Measurements from ENCODE around the gene LDHA. TPM values are rescaled to one million over a fixed set of nuclear protein-coding genes. Genes with fewer than 3 reads are reported as not detected.

The LDHA gene
- total and polyA plus RNA-seq, 2 donors: 364 to 581 TPM

- Histone ChIP-seq H3K36me3 (ENCODE audit: control insufficient read depth in 2 of 2, insufficient read depth in 2 of 2, low read length in 1 of 2) (no peaks in the 10 kb centered on the region), H3K27ac (ENCODE audit: low read depth in 1 of 2, low read length in 1 of 2) (peak overlapping the region; percentile 91 to 95), H3K27me3 (ENCODE audit: control insufficient read depth in 2 of 2, insufficient read depth in 1 of 2, low read length in 1 of 2) (no peaks in the 10 kb centered on the region), H3K4me3 (ENCODE audit: low read length in 2 of 2) (peak overlapping the region in 1 of 2 donors; percentile 0), H3K9me3 (ENCODE audit: control insufficient read depth in 2 of 2, insufficient read depth in 1 of 2, low read length in 1 of 2) (no peaks in the 10 kb centered on the region), H3K4me1 (ENCODE audit: control insufficient read depth in 2 of 2, insufficient read depth in 2 of 2, low read length in 2 of 2) (peaks cover 20 to 30% of the 10 kb centered on the region in 2 donors)
- 7% methylated on average over 9 of the region's 9 CpGs for WGBS
- DNase-seq (ENCODE audit: low read depth in 6 of 9, low spot score in 9 of 9): peak in 8 of 9 donors; percentile 44 to 89 (median 70)
Measured at GRCh38 chr11:18383388-18384156, 10.8 kb upstream of the LDHA start.

- peaks cover 20 to 30% of the 10 kb centered on the region in 2 donors for H3K4me1 ChIP-seq (ENCODE audit: control insufficient read depth in 2 of 2, insufficient read depth in 2 of 2, low read length in 2 of 2)
- H3K4me3 ChIP-seq (ENCODE audit: low read length in 2 of 2): no peak overlapping the region
- no peaks in the 10 kb centered on the region for H3K36me3 ChIP-seq (ENCODE audit: control insufficient read depth in 2 of 2, insufficient read depth in 2 of 2, low read length in 1 of 2)
- H3K27ac ChIP-seq (ENCODE audit: low read depth in 1 of 2, low read length in 1 of 2): peak overlapping the region; percentile 91 to 95
- no peaks in the 10 kb centered on the region for H3K9me3 ChIP-seq (ENCODE audit: control insufficient read depth in 2 of 2, insufficient read depth in 1 of 2, low read length in 1 of 2)
- peak in 5 of 9 donors; percentile 13 to 61 (median 18) for DNase-seq (ENCODE audit: low read depth in 6 of 9, low spot score in 9 of 9)
- H3K27me3 ChIP-seq (ENCODE audit: control insufficient read depth in 2 of 2, insufficient read depth in 1 of 2, low read length in 1 of 2): no peaks in the 10 kb centered on the region
- 56% methylated on average over 3 of the region's 3 CpGs for WGBS
Measured at GRCh38 chr11:18384157-18384641, 10.2 kb upstream of the LDHA start.

- Histone ChIP-seq H3K4me1 (ENCODE audit: control insufficient read depth in 2 of 2, insufficient read depth in 2 of 2, low read length in 2 of 2) (peaks cover 0 to 25% of the 10 kb centered on the region in 2 donors), H3K4me3 (ENCODE audit: low read length in 2 of 2) (no peak overlapping the region), H3K9me3 (ENCODE audit: control insufficient read depth in 2 of 2, insufficient read depth in 1 of 2, low read length in 1 of 2) (no peaks in the 10 kb centered on the region), H3K27me3 (ENCODE audit: control insufficient read depth in 2 of 2, insufficient read depth in 1 of 2, low read length in 1 of 2) (no peaks in the 10 kb centered on the region), H3K36me3 (ENCODE audit: control insufficient read depth in 2 of 2, insufficient read depth in 2 of 2, low read length in 1 of 2) (no peaks in the 10 kb centered on the region), H3K27ac (ENCODE audit: low read depth in 1 of 2, low read length in 1 of 2) (no peak overlapping the region)
- no peak for DNase-seq (ENCODE audit: low read depth in 6 of 9, low spot score in 9 of 9)
- WGBS: 95% methylated on average over 3 of the region's 3 CpGs
Measured at GRCh38 chr11:18390088-18390487, 4.3 kb upstream of the LDHA start.

DNA sequence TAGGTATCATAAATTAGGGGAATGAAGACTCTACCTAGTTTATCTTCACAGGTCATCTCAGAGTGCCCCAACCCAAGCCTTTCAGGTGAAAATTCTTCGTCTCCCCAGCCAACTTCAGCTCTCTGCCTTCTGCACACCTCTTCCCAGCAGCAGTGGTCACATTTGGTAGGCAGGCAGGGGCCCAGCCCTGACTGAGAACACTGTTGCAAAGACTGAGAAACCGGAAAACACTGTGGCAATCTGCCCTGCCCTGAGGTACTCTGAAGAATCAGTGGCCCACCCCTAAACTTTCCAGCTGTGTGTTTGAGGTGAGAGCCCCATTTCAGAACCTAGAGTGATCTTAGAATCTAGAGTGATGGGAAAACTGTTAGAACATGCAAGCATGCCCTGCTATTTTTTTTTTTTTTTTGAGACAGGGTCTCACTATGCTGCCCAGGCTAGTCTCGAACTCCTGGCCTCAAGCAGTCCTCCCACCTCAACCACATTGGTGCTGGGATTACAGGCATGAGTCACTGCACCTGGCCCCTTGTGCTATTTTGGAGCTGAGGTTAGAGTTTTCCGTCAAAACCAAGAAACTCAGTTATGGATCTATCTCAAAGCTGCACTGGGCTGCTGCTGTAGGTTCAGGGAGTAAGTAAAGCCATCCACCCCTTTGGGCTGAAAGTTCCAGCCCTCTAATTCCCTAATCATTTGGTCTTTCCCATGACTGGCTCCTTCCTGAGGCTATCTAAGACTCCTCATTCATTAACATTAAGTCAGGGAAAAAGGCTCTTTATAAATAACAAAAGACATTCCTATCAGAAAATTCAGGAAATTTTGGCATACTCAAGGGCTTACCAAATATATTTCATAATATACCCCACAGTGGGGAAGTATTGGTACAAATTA lies 1.7 kb upstream of the LDHA start:
- no peaks in the 10 kb centered on the region for H3K27me3 ChIP-seq (ENCODE audit: control insufficient read depth in 2 of 2, insufficient read depth in 1 of 2, low read length in 1 of 2)
- no peak overlapping the region for H3K4me3 ChIP-seq (ENCODE audit: low read length in 2 of 2)
- peak in 1 of 9 donors; percentile 38 for DNase-seq (ENCODE audit: low read depth in 6 of 9, low spot score in 9 of 9)
- no peak overlapping the region for H3K27ac ChIP-seq (ENCODE audit: low read depth in 1 of 2, low read length in 1 of 2)
- H3K36me3 ChIP-seq (ENCODE audit: control insufficient read depth in 2 of 2, insufficient read depth in 2 of 2, low read length in 1 of 2): peaks cover under 1 to 5% of the 10 kb centered on the region in 2 donors
- peaks cover 0 to 22% of the 10 kb centered on the region in 2 donors for H3K4me1 ChIP-seq (ENCODE audit: control insufficient read depth in 2 of 2, insufficient read depth in 2 of 2, low read length in 2 of 2)
- 68% methylated on average over 4 of the region's 4 CpGs for WGBS
- no peaks in the 10 kb centered on the region for H3K9me3 ChIP-seq (ENCODE audit: control insufficient read depth in 2 of 2, insufficient read depth in 1 of 2, low read length in 1 of 2)

GRCh38 chr11:18393581-18394274 lies 635 bp upstream of the LDHA start:
- Histone ChIP-seq H3K9me3 (ENCODE audit: control insufficient read depth in 2 of 2, insufficient read depth in 1 of 2, low read length in 1 of 2) (no peaks in the 10 kb centered on the region), H3K4me3 (ENCODE audit: low read length in 2 of 2) (peak overlapping the region; percentile 69 to 94), H3K27me3 (ENCODE audit: control insufficient read depth in 2 of 2, insufficient read depth in 1 of 2, low read length in 1 of 2) (no peaks in the 10 kb centered on the region), H3K27ac (ENCODE audit: low read depth in 1 of 2, low read length in 1 of 2) (peak overlapping the region; percentile 1 to 96), H3K36me3 (ENCODE audit: control insufficient read depth in 2 of 2, insufficient read depth in 2 of 2, low read length in 1 of 2) (peaks cover 3 to 13% of the 10 kb centered on the region in 2 donors), H3K4me1 (ENCODE audit: control insufficient read depth in 2 of 2, insufficient read depth in 2 of 2, low read length in 2 of 2) (peaks cover 0 to 21% of the 10 kb centered on the region in 2 donors)
- DNase-seq (ENCODE audit: low read depth in 6 of 9, low spot score in 9 of 9): peak in 1 of 9 donors; percentile 41
- 86% methylated on average over 22 of the region's 22 CpGs for WGBS

- H3K27me3 ChIP-seq (ENCODE audit: control insufficient read depth in 2 of 2, insufficient read depth in 1 of 2, low read length in 1 of 2): no peaks in the 10 kb centered on the region
- H3K36me3 ChIP-seq (ENCODE audit: control insufficient read depth in 2 of 2, insufficient read depth in 2 of 2, low read length in 1 of 2): peaks cover 14 to 27% of the 10 kb centered on the region in 2 donors
- no peaks in the 10 kb centered on the region for H3K9me3 ChIP-seq (ENCODE audit: control insufficient read depth in 2 of 2, insufficient read depth in 1 of 2, low read length in 1 of 2)
- peak overlapping the region; percentile 69 to 94 for H3K4me3 ChIP-seq (ENCODE audit: low read length in 2 of 2)
- under 1% methylated on average over 36 of the region's 36 CpGs for WGBS
- peaks cover 0 to 21% of the 10 kb centered on the region in 2 donors for H3K4me1 ChIP-seq (ENCODE audit: control insufficient read depth in 2 of 2, insufficient read depth in 2 of 2, low read length in 2 of 2)
- DNase-seq (ENCODE audit: low read depth in 6 of 9, low spot score in 9 of 9): peak in 5 of 9 donors; percentile 11 to 55 (median 20)
- peak overlapping the region; percentile 93 to 96 for H3K27ac ChIP-seq (ENCODE audit: low read depth in 1 of 2, low read length in 1 of 2)
Measured at GRCh38 chr11:18394928-18395734, 768 bp downstream of the LDHA start.

- peaks cover 20 to 34% of the 10 kb centered on the region in 2 donors for H3K36me3 ChIP-seq (ENCODE audit: control insufficient read depth in 2 of 2, insufficient read depth in 2 of 2, low read length in 1 of 2)
- no peaks in the 10 kb centered on the region for H3K9me3 ChIP-seq (ENCODE audit: control insufficient read depth in 2 of 2, insufficient read depth in 1 of 2, low read length in 1 of 2)
- WGBS: under 1% methylated on average over 46 of the region's 46 CpGs
- peak overlapping the region; percentile 69 to 94 for H3K4me3 ChIP-seq (ENCODE audit: low read length in 2 of 2)
- no peaks in the 10 kb centered on the region for H3K27me3 ChIP-seq (ENCODE audit: control insufficient read depth in 2 of 2, insufficient read depth in 1 of 2, low read length in 1 of 2)
- DNase-seq (ENCODE audit: low read depth in 6 of 9, low spot score in 9 of 9): peak; percentile 89 to 97 (median 93)
- H3K4me1 ChIP-seq (ENCODE audit: control insufficient read depth in 2 of 2, insufficient read depth in 2 of 2, low read length in 2 of 2): peaks cover 0 to 21% of the 10 kb centered on the region in 2 donors
- H3K27ac ChIP-seq (ENCODE audit: low read depth in 1 of 2, low read length in 1 of 2): peak overlapping the region; percentile 93 to 96
Measured at GRCh38 chr11:18395735-18396504, 1.6 kb downstream of the LDHA start.

Data from thymus (tissue), 11 donors.